NCI-H345 treated with DMSO at 0.1 percent for 48 hours (cell line): ENCODE measurements around the gene LSM12.
A peak's percentile ranks its signal among the peaks of the same experiment; 100 is the strongest.
"Not testable (repeated sequence)": the region's sequence is repeated elsewhere in the genome, so short reads cannot be mapped to it uniquely, and the experiment has no call there.

Experiments used
- DNase-seq: peaks from one replicate; lab custom pipeline; 2025; ENCODE audit not compliant: unreplicated experiment; lab: John Stamatoyannopoulos, UW

LSM12 gene

DNA sequence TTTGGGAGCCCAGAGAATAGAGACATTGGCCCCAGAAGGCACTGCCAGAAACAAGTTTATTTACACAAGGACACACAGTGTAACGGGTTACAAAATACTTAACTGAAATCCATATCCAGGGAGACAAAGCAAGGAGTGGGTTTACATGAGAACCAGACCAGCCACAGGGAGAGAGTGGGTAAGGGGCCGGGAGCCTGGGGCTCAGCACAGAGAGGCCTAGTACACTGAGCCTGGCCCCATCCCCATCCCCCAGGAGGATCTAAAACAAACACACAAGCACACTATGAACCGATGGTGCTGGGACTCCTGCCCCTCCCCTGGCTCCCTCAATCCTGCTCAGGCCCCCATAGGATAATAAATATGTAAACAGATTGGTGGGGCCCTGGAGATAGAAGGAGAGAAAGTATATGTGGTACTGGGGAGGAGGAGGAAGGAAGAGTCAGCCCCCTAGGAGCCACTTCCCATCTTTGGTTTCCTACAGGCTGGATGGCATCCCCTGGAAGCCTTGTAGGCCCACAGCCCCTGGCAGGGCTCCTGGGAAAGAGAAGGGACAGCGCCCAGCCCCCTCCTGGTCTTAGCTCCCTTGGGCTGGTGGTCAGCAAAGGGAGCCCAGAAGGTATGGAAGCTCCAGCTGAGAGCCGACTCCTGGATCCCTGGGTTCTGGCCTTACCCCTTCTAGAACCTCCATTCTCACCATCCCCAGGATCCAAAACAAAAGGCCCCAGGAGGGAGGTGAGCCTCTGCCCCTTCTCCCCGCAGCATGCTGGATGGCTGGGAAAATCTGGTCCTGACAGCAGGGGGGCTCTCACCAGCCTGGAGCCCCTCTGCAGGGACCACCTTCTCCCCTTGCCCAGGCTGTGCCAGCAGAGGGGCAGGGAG is 10.5 kb upstream of the LSM12 start:
- no peak for DNase-seq

DNA sequence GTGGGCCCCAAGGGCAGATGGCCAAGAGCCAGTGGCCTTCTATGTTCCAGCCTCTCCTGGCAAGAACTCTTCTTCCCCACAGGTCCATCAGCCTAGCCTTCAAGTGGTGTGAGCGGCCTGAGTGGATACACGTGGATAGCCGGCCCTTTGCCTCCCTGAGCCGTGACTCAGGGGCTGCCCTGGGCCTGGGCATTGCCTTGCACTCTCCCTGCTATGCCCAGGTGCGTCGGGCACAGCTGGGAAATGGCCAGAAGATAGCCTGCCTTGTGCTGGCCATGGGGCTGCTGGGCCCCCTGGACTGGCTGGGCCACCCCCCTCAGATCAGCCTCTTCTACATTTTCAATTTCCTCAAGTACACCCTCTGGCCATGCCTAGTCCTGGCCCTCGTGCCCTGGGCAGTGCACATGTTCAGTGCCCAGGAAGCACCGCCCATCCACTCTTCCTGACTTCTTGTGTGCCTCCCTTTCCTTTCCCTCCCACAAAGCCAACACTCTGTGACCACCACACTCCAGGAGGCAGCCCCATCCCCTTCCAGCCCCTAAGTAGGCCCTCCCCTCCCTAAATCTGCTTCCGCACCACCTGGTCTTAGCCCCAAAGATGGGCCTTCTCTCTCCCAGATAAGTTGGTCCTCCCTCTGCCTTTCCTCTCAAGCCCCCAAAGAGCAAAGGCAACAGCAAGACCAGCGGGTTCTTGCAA is 9.3 kb upstream of the LSM12 start:
- no peak for DNase-seq

DNA sequence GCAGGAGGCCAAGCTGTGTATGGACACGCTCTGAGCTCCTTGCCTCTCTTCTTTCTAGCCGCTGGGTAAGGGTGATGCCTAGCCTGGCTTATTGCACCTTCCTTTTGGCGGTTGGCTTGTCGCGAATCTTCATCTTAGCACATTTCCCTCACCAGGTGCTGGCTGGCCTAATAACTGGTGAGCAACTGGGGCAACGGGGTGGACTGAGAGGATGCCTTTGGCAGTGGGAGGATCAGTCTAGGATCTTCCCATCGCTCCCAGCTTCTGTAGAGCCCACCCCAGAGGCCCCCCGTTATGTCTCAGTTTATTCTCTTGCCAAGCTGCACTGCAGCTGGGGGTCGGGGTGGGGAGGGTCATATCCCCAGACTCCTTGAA is 8.4 kb upstream of the LSM12 start:
- no peak for DNase-seq

DNA sequence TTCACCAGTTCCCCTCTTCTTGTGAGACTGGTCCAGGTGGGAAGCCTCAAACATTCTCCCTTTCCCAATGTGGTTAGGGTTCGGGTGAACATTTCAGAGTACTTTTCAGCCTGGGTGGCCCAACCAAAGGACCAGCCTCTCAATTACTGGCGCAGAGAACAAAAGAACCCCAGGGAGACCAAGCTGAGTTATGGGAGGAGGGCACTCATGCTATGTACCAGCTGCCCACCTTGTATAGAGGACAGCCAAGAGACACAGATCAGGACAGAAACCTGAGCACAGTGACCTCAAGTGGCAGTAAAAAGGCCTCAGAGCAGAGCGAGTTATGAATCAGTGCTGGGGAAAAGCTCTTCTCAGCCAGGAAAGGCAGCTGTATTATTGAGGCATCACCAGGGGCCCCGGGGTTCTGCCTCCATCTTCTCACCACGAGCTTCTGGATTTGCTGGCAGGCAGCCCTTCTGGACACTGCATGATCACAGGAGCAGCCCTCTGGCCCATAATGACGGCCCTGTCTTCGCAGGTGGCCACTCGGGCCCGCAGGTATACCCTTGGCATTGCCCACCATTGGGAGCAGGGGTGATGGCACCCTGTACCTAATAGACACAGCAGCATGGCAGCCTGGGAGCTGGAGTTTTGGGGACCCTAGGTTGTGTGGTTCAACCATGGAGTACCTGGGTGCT is 7.9 kb upstream of the LSM12 start:
- DNase-seq = no peak

DNA sequence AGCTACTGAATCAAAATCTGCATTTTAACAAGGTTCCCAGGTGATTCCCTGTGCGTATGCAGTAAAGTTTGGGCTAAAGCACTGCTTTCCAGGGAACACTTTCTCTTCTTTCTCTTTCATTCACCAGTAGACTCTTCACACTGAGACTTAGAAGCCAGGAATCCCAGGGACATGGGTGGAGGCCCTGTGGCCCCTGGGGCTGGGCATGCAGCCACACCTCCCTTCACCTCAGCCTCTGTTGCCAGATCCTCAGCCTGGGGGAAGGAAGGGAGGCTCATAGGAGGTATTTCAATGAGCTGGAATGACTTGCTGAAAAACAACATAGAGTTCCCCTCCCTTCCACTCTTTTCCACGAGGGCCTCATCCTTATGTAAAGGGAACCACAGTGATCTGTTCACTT is 5.3 kb upstream of the LSM12 start:
- no peak for DNase-seq

DNA sequence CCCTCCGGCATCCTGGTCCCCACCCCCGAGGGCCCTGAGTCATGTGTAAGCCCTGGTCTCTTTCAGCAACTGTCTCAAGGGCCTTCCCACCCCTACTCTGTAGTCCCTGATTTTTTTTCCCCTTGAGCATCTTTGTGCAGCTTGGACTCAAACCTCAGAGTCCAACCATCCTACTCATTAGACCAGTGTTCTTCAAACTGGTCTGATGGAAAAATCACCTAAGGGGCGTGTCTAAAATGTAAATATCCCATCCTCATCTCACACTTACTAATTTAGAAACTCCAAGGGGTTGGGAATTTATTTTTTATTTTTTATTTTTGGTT is 4.7 kb upstream of the LSM12 start:
- no peak for DNase-seq

DNA sequence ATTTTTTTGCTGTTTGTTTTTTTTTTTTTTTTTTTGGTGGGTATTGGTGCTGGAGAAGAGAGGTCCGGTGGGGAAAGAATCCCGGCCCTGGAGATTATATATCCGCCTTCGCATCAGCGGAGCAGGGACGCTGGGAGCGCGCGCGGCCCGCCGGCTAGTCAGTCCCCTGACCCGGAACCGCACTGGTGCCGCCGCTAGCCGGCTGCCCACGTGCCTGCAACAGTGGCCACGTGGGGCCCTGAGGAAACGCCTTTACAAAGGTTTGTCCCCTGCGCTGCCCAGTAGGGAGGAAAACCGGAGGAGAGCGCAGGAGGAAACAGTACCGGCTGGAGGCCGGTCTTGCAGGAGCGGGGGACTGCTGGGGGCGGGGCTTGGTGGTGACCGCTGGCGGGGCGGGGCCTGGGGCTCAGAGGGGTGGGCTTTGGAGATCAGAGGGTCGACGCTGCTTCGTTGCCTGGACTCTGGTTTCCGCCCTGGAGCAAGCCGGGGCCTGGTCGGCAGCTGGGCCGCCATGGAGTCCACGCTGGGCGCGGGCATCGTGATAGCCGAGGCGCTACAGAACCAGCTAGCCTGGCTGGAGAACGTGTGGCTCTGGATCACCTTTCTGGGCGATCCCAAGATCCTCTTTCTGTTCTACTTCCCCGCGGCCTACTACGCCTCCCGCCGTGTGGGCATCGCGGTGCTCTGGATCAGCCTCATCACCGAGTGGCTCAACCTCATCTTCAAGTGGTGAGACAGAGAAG is 4.2 kb upstream of the LSM12 start, which contains the start of gene G6PC3:
Gene G6PC3 (plus strand): TSS at position 281 of the 743 bp plus-strand sequence. CDS start 231 bp downstream, at position 512.
- DNase-seq = peak; percentile 77

DNA sequence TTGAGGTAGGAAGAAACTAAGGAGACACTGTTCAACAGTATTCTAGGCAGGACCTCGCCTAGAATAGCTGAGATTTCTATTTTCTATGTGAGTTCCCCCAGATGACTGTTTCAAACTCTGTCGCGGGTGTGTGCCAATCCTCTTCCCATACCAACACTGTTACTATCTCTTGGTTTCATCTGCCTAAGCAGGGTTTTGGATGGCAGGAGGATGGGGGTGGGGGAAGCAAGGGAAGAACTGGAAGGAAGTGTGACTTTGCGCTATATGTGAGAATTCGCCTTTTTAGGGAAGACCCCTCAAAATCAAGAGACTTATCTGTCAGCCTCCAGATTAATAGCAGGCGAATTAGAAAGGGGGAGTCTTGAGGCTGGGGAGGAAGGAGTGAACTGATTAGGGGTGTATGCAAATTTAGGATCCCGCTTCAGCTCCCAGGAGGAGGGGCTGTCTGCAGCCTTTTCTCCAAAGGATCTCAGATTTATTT is 3.5 kb upstream of the LSM12 start:
- no peak for DNase-seq

DNA sequence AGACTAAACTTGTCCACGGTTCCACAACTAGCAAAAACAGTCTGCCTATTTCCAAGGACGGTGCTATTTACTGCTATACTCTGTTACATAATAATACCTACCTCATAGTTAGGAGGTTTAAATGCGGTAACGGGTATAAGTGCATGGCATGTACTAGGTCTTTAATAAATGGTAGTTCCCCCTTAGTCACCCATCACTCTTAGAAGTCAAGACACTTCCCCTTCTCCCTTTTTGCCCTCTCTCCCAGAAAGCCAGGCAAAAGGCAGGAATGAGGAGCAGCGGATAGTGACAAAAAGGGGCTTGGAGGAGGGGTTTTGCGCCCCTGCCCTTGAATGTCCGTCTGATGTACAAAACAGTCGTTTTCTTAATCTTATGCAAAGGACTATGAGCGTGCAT is 1.1 kb upstream of the LSM12 start:
- DNase-seq = no peak

DNA sequence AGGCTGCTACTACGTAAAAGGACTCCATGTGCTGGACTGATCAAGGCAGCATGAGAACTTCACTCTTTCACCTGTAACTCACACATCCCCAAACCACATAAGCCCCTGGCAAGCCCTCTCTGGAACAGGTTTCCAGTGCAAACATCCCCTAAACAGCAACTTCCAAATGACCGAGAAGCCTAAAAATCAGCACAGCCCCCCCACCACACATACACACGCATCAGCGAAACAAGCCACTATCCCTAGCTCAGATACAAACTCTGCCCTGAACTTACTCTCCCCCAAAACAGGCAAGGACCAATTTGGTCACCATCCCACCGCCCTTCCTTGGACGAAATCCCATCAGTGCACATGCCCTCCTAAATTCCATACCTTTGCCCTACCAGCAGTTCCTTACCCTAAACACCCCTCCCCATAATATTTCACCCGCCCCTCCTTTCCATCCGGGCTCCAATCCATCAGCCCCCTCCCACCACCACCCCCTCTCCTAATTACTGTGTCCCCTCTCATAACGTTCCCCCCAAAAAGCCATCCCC is 735 bp downstream of the LSM12 start:
- DNase-seq = no peak

DNA sequence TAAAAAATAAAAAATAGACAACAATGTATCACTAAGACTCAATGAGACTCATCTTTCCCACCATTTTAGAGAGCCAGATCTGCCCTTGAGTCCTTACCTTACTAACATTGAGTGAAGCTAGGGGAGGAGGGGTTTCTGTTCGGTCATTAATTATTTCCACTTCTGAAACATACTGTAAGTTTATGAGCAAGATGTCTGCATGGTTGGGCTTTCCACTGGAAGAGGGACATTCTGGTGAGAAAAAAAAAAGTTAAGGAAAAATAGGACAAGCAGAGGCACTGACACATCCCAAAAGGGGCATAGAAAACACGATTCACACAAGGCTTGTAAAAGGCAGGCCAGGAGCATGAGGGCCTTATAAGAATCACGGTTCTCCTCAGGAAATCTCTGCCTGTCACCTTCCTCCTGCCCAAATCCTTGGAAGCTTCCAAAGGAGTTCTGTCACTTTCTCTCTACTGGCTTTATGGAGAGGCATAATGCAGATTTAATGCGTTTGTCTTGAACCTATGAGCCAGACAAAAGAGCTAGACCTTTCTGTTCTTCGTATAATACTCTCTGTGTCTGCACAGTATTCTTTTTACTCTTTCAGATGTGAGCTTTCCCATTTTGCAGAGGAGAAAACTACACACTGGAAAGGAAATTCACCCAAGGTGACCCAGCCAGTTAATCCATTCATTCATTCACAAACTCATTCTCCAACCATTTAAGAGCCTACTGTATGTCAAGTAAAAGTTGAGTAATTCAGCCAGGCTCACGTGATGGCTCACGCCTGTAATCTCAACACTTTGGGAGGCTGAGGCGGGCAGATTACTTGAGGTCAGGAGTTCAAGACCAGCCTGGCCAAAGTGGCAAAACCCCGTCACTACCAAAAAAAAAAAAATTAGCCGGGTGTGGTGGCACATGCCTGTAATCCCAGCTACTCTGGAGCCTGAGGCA is 2.5 kb downstream of the LSM12 start:
- DNase-seq = no peak

DNA sequence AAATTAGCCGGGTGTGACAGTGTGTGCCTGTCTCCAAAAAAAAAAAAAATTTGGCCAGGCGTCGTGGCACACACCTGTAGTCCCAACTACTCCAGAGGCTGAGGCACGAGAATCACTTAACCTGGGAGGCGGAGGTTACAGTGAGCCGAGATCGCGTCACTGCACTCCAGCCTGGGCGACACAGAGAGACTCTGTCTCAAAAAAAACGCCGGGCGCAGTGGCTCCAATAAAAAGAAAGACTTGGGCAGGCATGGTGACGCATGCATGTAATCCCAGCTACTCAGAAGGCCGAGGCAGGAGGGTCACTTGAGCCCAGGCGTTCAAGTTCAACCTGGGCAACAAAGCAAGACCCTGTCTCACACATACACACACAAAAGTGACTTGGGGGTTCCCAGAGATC is 3.6 kb downstream of the LSM12 start:
- DNase-seq = no peak

DNA sequence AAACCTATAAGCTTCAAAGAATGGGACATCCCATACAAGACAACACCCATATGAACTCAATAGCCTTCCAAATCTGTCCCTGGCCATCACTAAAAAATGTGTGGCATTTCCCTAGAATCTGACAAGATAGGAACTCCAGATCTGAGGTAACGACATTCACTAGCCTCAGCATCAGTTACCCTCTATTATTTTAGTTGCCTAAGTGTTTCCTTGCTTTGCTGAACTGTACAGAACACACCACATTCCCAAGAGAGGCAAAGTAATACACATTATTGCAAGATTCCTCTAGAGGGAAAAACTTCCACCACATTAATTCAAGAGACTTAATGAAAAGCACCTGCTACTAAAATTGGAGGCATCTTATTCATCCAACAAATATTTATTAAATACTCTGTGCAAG is 5.0 kb downstream of the LSM12 start:
- no peak for DNase-seq

DNA sequence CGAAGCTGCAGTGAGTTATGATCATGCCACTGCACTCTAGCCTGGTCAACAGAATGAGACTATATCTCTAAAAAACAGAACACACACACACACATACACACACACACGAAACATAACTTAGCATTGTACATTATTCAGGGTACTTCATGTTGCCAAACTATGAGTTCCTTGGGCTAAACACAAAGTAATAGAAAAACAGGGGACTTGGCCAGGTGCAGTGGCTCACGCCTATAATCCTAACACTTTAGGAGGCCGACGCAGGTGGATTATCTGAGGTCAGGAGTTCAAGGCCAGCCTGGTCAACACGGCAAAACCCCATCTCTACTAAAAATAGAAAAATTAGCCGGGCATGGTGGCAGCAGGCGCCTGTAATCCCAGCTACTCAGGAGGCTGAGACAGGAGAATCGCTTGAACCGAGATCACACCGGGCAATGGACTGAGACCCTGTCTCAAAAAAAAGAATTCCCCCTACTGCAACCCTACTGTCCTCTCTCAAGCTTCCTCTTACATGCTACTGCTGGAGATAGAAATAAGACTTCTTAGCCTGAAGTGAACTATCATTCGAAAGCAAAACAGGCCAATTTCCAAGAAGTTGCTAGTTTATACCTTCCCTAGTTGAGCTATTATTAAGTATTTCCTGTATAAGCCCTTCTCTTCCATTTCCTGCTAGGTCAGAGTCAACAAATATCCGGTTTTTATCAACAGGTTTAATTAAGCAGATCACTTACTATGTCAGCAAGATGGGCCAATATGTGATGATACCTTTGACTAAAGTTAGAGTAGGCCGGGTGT is 7.2 kb downstream of the LSM12 start:
- DNase-seq = no peak

DNA sequence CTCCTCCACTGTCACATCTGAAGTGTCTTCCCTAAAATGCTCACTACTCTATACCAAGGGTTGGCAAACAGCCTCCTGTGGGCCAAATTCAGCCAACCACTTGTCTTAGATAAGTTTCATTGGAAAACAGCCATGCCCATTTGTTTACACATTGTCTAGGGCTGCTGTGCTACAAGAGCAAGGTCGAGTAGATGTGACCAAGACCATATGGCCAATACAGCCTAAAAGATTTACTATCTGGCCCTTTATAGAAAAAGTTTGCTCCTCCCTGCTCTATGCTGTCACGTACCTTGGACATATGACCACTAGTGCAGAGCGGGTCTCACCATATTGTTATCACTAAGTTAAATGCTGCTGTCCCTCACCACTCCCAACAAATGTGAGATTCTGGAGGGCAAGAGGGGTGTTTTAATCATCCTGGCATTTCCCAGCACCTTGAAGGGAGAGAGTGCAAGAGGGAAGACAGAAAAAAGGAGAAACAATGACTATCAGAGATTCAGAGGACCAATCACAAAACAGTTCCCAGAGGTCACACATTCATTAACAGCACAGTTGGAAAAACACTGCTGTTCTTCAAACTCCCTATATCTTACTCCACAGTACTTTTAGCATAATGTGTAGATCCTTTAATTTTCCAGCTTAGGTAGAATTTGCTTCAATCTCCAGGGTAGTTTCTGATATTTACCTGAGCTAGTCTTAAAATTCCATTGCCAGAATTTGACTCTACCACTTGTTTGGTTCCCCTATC is 13.2 kb downstream of the LSM12 start:
- DNase-seq = no peak

DNA sequence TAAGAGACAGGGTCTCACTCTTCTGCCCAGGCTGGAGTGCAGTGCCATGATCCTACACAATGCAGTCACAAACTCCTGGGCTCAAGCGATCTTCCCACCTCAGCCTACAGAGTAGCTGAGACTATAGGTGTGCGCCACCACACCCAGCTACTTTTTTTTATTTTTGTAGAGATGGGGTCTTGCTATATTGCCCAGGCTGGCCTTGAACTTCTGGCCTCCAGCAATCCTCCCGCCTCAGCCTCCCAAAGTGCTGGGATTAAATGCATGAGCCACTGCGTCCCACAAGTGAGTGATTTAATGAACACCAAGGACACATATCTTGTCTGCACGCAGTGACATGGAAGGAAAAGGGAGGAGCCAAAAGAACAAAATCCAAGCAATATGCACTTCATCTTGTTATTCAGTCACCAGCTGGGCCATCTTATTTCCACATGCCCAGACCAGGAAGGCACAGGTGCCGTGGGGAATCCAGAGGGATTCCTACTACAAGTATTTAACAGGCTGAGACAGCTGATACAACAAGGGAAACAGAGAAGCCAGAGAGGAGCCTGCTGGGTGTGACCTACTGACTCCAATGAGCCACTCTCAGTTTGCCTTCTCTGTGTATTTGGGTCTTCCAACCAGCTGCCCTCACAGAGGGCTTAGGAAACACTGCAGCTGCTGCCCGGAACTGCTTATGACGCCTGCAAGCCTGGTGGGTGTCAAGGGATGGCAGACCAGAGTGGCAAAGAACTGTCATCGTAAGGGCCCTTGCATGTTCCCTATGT is 17.0 kb downstream of the LSM12 start:
- no peak for DNase-seq

DNA sequence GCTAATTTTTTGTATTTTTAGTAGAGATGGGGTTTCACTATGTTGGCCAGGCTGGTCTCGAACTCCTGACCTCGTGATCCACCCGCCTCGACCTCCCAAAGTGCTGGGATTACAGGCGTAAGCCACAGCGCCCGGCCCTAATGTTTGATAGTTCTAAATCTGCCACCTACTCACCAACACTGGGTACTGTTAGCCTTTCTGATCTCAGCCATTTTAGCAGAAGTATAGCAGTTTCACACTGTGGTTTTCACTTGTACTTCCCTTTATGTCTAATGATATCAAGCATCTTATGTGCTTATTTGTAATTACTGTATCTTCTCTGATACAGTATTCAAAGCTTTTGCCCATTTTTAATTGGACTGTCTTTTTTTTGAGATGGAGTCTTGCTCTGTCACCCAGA is 19.6 kb downstream of the LSM12 start:
- not testable (repeated sequence) for DNase-seq

DNA sequence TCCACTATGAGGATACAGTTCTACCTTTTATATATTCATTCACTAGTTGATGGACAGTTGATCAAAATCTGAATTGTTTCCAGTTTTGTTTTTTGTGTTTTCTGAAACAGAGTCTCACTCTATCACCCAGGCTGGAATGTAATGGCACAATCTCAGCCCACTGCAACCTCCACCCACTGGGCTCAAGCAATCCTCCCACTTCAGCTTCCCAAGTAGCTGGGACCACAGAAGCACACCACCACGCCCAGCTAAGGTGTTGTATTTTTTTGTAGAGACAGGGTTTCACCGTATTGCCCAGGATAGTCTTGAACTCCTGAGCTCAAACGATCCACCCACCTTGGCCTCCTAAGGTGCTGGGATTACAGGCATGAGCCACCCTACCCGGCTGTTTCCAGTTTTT is 21.0 kb downstream of the LSM12 start:
- no peak for DNase-seq
